HT1080 (cell line): ENCODE results near the gene COA8. TPM values are rescaled to one million over a fixed set of nuclear protein-coding genes. Genes with fewer than 3 reads are reported as not detected.

Source experiments
- DNase-seq: peaks from one replicate; pipeline ENCODE4 v3.0.0-alpha.2; 2015; ENCODE audit warnings: low read depth
- polyA plus RNA-seq, 2 experiments: library from polyadenylated mRNA; depleted of rRNA; stranded (reverse); fragments of >200 nt; gene quantifications; 2 replicates each; pipeline ENCODE4 v1.2.3, GENCODE V29; 2015
- total RNA-seq: library from RNA; depleted of rRNA; stranded (reverse); fragments of >200 nt; shearing (Covaris generic); gene quantifications from 2 replicates; pipeline ENCODE4 v1.2.3, GENCODE V29; 2014; rRNA removed

COA8 gene, protein sequence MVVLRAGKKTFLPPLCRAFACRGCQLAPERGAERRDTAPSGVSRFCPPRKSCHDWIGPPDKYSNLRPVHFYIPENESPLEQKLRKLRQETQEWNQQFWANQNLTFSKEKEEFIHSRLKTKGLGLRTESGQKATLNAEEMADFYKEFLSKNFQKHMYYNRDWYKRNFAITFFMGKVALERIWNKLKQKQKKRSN
- 24.0 and 50.6 TPM in 2 replicates for total RNA-seq
- polyA plus RNA-seq (2015; cell fraction: cytosol; rRNA removed), result 37.7 and 45.1 TPM in 2 replicates
- 13.8 and 15.8 TPM in 2 replicates for polyA plus RNA-seq (2015; cell fraction: nucleus; rRNA removed)

DNA sequence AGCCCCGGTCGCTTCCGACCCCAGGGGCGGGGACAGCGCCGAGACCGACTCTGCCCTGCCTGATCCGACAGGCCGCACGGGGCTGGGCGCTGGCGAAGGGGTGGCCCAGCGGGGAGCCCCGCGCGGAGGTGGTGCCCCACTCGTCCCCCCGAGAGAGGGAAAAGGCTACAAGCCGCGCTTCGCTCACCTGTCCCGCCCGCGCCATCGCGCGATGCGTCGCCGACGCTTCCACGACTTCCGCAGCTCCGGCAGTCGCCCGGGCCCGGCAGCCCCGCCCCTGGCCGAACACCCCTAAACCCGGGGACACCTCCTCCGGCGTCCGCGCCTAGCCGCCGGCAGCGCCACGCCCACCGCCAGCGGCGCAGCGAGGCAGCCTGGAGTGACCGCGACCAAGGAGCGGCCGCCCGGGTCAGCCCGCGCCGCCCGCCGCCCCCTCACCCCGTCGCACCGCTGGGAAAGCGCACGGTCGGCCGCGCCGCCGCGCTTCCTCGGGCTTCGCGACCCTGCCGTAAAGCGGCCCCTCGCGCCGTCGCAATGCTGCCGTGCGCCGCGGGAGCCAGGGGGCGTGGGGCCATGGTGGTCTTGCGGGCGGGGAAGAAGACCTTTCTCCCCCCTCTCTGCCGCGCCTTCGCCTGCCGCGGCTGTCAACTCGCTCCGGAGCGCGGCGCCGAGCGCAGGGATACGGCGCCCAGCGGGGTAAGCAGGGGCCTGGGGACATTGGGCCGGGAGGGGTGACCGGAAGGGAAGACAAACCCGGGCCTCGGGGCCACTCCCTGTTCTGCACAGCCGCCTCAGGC lies at the start of gene COA8, which contains the start of gene BAG5:
Gene COA8 (plus strand): TSS at position 532 of the 797 bp plus-strand sequence. CDS start 42 bp downstream, at position 574.
Gene BAG5 (minus strand): TSS at position 229 of the 797 bp plus-strand sequence. CDS start 1,493 bp downstream, outside the sequence.
- DNase-seq, result peak; percentile 78

DNA sequence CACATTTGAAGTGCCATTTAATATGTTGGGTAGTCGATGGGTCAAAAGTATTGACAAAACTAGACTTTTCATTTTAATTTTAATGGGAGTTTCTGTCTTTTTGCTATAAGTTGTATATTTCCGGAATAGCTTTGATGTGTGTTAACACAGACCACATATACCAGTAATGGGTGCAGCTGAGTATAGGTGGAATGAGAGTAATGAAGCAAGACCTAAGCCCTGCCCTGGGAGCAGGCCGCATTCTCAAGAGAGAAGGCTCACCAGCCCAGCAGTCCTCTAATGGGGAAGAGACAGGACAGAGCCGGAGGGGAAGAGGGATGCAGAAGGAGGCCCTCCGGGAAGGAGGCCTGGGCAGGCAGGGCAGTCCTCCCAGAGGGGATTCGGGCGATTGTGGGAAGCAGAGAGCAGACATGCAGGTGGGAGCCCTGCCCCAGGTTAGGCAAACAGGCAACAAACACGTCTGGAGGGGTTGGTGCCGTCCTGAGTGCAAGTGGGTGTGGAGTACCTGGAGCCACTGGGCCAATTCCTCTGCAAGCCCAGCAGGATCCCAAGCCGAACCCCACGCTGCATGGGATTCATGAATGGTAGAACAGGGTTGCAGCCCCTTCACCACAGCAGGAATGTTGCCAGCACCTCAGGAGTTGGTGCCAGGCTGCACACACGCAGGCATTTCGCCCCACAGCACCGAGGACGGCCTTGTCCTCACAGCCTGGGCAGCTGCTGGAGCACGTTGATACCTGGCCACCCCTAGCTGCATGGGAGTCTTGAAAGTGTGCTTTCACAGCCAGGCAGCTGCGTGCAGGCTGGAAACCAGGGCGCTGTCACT lies 48.0 kb upstream of the COA8 start:
- DNase-seq, result no peak

DNA sequence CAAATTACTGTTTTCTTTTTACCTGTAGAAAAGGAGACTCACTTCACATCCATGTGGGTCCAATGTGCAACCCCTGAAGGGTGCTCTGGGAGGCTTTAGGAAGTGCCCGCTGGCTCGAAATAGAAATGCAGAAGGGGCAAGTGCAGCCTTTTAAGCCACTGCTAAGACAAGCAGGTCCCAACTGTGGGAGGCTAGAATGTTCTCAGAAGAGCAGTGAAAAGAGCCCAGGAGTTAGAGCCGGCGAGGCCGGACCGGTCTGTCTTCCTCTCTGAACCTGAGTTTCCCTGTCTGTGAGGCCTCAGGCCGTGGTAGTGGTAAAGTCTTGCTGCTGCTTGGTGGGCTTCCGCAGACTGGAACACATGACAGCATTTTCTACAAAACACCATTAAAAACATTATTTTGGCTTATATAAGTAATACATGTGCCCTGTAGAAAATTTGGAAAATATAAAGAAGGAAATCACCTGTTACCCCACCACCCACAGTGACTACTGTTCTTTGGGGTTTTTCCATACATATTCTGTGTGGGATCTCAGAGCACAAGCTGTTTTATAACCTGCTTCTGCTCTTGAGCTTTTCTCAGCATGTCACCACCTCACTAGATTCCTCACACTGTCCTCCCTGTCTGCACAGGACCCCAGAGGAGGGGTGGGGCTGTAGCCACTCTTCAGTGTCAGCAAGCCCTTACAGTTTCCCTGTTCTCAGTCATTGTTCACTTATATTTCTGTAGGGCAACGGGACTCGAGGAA lies 46.2 kb upstream of the COA8 start:
- no peak for DNase-seq

DNA sequence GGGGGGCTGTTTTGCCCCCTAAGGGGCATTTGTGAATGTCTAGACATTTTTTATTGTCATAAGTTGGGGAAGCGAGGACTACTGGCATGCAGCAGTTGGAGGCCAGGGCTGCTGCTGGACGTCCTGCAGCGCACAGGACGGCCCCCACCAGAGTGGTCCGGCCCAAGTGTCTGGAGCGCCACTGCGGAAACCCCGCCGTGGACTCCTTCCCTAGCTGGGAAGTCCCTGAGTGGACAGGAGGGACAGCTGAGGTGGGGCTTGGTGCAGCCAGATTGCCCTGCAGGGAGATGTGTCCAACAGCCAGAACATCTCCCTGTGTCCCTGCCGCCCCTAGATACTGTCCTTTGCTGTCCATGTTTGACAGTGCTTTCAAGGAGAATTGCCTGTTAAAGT lies 45.6 kb upstream of the COA8 start:
- DNase-seq, result no peak

DNA sequence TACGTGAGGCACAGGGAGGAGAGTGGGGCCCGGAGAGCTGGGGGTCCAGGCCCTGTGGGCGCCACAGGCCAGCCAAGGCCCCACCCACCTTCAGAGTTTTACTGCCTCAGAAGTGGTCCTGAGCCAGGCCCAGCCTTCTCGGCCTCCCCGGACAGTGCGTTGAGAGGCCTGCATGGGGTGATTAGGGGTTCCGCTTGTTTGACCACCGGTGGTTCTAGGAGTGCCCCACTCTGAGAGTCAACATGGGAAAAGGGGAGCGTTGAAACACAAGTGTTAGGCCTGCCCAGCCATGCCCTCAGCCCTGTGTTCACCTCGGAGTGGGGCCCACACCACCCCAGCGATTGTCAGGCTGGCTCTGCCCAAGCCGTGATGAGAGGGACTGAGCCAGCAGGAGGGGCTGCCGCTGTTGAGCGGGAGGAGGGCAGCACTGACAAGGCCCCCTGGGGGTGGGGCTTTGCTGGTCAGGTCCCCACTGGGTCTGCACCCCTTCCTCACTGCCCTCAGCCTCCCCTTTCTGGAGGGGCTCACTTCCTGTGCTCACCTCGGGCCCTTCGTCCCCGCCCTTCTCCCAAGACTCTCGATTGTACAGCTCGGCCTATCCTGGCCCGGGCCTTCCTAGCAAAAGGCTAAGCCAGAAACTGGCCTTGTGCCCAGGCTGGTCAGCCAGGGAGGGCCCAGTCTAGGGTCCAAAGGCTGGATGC lies 44.9 kb upstream of the COA8 start:
- DNase-seq, result no peak

DNA sequence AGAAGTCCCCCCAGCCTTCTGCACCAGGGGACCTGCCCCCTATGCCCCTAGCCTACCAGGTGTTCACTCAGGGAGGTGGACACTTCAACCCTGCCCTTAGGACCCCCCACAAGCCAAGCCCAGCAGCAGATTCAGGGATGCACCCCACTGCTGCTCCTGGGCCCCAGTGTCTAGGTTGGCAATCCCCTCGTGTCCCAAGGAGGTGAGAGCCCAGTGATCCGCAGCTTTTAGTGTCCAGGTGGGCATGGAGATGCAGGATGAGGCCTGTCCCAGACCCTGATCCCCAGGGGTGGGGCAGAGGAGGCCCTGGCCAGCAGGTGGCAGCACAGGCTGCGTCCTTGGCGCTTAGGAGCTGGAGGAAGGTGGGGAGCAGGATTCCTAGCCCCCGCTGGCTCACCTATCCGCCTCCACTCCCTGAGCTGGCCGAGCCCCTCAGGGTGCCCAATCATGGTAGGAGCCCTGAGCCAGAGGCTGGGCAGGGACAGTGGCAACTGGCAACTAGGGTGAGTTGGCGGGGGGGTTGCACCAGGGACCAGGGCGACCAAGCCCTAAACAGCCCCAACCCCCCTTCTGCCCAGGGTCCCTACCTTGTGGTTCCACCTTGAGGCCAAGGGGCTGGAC lies 44.2 kb upstream of the COA8 start:
- DNase-seq, result peak; percentile 72

DNA sequence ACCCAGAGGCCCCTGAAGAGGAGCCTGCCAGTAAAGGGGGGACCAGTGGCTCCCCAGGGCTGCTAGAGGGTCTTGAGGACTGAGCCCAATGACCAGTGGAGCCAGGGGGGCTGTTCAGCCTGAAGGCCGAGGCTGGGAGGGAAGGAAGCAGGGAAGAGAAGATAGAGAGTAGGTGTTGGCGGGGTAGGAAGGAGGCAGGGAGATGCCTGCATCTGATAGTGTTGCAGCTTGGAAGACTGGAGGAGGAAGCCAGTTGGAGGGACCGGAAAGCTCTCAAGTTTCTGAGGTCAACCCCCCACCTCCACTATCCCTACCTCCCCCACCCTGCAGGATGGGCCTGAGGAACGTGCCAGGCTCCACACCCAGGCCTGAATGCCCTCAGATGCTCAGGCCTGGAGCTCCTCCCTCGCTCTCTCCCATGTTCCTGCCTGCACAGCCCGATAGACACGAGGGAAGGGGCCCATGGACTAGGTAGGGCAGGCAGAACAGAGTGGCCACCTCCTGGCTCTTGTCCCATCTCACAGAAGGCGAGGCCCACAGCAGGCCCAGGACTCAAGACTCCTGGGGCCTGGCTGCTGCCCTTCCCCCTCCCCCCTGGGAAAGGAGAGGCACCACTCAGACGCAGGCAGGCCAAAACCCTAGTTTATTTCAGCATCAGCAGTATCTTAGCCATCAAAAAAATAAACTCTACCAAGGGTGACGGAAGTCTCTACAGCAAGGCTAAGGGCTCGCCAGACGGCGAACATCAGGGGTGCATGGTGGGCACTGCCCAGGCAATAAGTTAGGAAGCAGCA lies 43.5 kb upstream of the COA8 start:
- peak; percentile 86 for DNase-seq

DNA sequence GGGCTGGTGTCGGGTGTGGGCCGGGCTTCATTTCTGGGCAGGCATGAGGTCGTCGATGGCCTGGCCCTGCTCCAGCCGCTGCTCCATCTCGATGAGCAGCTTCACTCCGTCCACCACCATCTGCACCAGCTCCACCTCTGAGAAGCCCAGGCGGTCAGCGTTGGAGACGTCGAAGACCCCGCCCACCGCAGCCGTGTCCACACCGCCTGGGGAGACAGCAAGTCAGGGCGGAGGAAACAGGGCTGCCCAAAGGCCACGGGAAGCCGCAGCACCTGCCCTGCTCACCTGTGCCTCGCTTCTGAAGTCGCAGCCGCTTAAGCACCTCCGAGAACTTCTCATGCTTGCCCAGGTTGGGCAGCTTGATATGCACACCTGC lies 42.9 kb upstream of the COA8 start:
- no peak for DNase-seq

DNA sequence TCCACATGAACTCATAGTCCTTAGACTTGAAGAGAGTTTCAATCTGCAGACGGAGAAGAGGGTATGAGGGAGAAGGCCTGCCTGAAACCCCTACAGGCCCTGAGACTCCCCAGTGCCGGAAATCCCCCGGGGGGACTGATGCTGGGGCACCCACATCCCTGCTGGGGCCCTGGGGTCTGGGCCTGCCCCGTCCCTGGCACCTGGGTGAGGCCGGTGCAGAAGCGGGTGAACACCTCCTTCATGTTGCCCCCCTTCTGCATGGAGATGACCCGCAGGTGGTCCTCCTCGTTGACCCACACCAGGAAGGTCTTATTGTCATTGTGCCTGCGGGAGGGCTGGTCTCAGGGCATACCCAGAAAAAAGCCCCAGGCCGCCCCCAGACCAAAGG lies 42.5 kb upstream of the COA8 start:
- no peak for DNase-seq

DNA sequence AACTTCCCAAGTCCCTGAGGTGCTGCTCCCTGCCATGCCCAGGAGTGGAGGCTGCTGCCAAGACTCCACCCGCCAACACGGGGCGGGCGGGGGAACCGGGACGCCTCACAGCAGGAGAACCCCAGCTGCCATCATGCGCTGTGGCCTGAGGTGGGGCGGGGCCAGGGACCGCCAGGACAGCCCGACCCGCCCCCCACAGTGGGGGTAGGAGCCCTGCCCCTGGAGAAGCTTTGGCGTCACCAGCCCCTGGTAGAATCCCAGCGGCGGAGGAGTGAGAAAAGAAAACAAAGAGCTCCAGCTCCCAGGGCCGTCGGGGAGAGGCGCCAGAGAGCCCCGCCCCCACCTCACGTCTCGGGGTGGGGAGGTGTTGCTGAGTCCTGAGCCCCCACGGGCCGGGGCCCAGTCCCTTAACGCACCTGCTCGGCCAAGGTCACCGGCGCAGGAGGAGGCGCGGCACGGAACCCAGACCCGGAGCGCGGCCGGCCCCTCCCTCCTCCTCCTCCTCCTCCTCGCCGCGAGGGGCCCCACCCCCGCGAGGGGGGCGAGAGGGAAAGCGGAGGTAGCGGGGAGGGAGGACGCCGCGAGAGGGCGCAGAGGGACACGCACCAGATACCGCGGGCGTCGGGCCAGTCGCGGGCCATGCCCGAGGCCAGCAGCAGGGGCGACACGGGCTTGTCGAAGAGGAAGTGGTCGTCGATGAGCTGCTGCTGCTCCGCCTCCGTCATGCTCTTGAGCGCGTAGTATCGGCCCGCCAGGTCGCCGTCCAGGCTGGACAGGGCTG lies 41.9 kb upstream of the COA8 start:
- peak; percentile 70 for DNase-seq

DNA sequence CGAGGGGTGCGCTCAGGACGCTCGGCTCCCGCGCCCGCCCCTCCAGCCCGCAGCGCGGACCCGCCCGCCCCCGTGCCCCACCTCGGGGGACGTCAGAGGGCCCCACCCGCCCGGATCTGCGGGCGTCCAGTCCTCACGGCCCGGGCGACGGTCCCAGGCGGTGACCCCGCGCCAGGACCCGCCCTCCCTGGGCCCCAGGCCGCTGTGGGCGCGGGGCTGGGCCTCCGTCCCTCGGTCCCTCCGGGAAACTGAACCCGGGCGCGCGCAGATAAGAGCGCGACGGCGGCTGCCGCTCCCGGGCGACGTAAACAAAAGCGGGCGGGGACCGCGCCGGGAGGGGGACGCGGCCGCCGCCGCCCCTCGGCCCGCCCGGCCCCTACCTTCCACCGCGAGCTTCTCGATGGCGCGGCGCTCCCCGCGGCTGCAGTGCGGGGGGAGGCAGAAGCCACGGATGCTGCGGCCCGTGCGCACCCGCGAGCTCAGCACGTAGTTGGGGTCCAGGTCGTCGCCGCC lies 41.3 kb upstream of the COA8 start:
- no peak for DNase-seq

DNA sequence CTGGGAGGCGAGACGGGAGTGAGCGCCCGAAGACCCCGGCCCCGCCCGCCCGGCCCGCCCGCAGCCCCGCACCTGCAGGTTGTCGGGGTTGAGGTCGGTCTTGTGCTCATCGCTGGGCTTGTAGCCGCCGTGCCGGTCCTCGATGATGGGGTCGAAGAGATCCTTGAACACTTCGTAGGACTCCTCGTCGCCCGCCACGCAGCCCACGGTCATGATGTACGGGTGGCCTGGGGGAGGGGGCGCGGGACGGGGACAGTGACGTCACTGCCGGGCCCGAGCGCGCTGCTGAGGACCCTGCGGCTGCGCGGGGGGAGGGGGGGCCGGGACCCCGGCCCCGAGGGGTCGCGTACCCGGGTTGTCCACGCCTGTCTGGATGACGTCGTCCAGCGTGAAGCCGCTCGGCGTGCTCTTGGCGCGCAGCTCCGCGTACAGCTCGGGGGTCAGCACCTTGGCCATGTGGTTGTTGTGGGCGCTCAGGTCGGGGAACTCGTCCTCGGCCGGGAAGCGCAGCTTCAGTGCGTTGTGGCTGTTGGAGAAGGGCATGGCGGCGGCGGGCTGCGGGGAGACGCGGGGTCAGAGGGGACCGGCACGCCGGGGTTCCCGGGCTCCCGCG lies 40.7 kb upstream of the COA8 start:
- DNase-seq, result no peak

DNA sequence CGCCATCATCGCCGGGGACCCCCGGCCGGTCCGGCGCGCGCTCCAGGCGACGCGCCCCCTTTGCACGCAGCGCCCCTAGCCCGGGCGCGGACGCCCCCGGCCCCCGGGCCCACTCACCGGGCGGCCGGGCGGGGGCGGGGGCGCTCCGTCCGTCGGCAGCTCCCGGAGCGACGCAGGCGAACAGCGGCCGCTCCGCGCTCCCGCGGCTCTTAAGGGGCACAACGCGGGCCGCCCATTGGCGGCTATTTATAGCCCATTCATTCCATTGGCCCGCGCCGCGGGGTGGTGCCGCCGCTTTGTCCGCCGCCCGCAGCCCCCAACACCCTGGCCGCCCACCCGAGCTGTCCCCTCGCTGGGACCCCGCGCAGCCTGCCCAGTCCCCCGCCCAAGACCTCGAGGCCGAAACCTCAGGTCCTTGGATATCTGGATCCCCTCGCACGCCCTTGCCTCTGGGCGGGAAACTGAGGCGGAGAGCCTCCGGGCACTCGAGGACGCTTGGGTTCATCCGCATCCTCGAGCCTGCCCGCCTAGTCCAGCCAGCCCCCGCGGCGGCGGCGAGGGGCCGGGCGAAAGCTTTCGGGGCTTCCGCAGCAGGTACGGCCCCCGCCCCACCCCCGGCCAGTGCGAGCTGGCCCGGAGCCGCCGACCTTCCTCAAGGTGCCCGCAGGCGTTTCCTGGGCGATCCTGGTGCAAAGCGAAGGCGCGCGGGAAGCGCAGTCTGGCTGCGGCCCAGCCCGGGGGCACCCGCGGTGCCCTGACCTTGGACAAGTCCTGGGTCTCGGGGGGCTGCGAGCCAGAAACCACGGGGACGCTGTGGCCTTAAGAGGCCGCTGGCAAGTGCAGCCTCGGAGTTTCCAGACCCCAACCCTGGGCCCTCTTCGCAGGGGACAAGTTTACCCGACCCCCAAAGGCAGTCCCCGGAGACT lies 39.8 kb upstream of the COA8 start, which contains the start of gene CKB:
Gene CKB (minus strand): TSS at position 182 of the 926 bp plus-strand sequence. CDS start 337 bp downstream, outside the sequence.
- DNase-seq, result no peak

DNA sequence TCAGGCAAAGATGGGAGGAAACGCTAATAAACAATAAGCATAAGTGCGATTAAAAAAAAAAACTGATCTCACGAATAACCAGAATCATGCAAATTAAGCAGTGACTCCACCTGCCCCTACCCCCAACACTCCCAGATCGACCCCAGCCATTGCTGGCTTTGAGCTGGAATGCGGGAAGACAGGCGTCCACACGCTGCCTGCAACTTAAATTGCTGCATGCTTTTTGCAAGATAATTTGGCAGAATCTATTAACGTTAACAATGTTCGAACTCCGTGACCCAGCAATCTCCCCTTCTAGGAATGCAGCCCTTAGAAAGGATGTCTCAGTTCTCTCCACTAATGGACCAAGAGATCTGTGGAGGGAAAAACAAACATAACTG lies 39.2 kb upstream of the COA8 start:
- DNase-seq, result no peak

DNA sequence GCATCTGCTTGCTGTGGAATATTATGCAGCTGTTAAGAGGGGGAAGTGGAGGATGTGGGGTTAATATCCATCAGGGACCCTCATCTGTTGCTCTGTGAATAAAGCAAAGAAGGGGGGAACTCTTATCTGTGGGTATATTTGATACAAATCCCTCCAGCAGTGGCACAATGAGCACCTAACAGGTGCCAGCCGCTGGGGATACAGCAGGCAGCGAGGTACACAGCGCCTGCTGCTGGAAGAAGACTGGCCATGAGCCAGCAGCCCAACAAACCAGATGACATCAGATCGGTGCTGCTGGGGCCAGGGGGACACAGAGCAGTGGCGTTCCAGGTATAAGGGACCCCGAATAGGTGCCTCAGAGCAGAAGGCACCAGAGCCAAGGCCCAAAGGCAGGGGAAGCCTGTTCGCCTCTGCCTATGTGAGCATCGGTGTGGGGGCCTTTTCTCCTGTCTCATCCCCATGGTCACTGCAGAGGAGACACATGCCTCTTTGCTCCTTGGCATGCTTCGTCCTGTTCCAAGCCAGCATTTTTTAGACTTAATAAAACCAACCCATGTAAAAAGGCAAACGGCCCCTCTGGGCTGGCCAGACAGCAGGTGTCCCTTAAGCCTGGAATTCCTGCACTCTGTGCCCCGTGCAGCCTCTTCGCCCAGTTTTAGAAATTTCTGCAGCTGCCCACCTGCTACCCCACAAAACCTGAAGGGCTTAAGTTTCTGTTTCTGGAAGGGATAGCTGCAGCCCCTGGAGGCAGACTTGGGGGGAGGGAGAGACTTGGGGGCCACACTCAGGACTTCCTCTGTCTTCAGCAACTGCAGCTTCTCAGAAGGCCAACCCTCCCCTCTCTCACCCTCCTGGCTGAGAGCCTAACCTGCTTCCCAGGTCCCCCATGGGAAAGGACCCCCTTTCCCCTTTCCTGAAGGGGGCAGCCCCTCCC lies 38.5 kb upstream of the COA8 start:
- DNase-seq, result no peak
